Measurements from ENCODE around the gene GSAP.

GRCh38 chr7:77428777-77429231, 12.7 kb upstream of the GSAP start:
- TF ChIP-seq CTCF (IDR thresholded peaks at IDR 0.05) (no peak), POLR2A (IDR thresholded peaks at IDR 0.05) (no peak)
